Measurements from ENCODE around the gene SUGP2. TPM values are rescaled to one million over a fixed set of nuclear protein-coding genes. Genes with fewer than 3 reads are reported as not detected.

The SUGP2 gene
- total and polyA plus RNA-seq, 9 donors = 47.3 to 82.0 (median 58.8) TPM

DNA sequence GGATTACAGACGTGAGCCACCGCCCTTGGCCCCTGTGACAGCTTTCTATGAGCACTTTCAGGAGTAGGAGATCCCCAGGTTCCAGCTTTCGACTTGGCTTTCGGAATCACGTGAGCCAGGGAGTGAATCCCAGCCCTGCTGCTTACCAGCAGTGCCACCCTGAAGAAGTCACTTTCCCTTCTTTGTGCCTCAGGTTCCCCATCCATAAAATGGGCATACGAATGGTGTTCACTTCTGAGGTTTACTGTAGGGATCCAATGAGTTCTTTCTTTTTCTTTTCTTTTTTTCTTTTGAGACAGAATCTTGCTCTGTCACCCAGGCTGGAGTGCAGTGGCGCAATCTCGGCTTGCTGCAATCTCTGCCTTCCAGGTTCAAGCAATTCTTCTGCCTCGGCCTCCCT, 88.0 kb downstream of the SUGP2 start:
- Histone ChIP-seq H3K27me3 (ENCODE audit: control insufficient read depth, insufficient read depth, low read length) (no peaks in the 10 kb centered on the region), H3K4me1 (ENCODE audit: control insufficient read depth, insufficient read depth, low read length) (peaks cover 4% of the 10 kb centered on the region), H3K4me3 (ENCODE audit: low read length) (no peak overlapping the region), H3K9me3 (replicated peaks; ENCODE audit: control insufficient read depth, low read depth, low read length) (no peaks in the 10 kb centered on the region), H3K36me3 (ENCODE audit: control insufficient read depth, insufficient read depth, low read length) (peaks cover 17% of the 10 kb centered on the region), H3K27ac (ENCODE audit: low read length) (no peak overlapping the region)
- 71% methylated on average over 2 of the region's 9 CpGs for WGBS (ENCODE audit: insufficient coverage)
- DNase-seq = no peak

GRCh38 chr19:18943465-18943864, 89.9 kb downstream of the SUGP2 start:
- no peaks in the 10 kb centered on the region for H3K9me3 ChIP-seq (replicated peaks; ENCODE audit: control insufficient read depth, low read depth, low read length)
- no peak overlapping the region for H3K27ac ChIP-seq (ENCODE audit: low read length)
- no peak for DNase-seq
- peaks cover 17% of the 10 kb centered on the region for H3K36me3 ChIP-seq (ENCODE audit: control insufficient read depth, insufficient read depth, low read length)
- H3K4me3 ChIP-seq (ENCODE audit: low read length) = no peak overlapping the region
- peaks cover 16% of the 10 kb centered on the region for H3K4me1 ChIP-seq (ENCODE audit: control insufficient read depth, insufficient read depth, low read length)
- WGBS (ENCODE audit: insufficient coverage) = 69% methylated on average over 2 of the region's 4 CpGs
- H3K27me3 ChIP-seq (ENCODE audit: control insufficient read depth, insufficient read depth, low read length) = no peaks in the 10 kb centered on the region

GRCh38 chr19:18942692-18943091, 90.6 kb downstream of the SUGP2 start:
- H3K4me3 ChIP-seq (ENCODE audit: low read length) = no peak overlapping the region
- no peaks in the 10 kb centered on the region for H3K27me3 ChIP-seq (ENCODE audit: control insufficient read depth, insufficient read depth, low read length)
- H3K36me3 ChIP-seq (ENCODE audit: control insufficient read depth, insufficient read depth, low read length) = peaks cover 24% of the 10 kb centered on the region
- H3K27ac ChIP-seq (ENCODE audit: low read length) = no peak overlapping the region
- H3K4me1 ChIP-seq (ENCODE audit: control insufficient read depth, insufficient read depth, low read length) = peaks cover 16% of the 10 kb centered on the region
- 81% methylated on average over 5 of the region's 6 CpGs for WGBS (ENCODE audit: insufficient coverage)
- no peaks in the 10 kb centered on the region for H3K9me3 ChIP-seq (replicated peaks; ENCODE audit: control insufficient read depth, low read depth, low read length)
- no peak for DNase-seq

DNA sequence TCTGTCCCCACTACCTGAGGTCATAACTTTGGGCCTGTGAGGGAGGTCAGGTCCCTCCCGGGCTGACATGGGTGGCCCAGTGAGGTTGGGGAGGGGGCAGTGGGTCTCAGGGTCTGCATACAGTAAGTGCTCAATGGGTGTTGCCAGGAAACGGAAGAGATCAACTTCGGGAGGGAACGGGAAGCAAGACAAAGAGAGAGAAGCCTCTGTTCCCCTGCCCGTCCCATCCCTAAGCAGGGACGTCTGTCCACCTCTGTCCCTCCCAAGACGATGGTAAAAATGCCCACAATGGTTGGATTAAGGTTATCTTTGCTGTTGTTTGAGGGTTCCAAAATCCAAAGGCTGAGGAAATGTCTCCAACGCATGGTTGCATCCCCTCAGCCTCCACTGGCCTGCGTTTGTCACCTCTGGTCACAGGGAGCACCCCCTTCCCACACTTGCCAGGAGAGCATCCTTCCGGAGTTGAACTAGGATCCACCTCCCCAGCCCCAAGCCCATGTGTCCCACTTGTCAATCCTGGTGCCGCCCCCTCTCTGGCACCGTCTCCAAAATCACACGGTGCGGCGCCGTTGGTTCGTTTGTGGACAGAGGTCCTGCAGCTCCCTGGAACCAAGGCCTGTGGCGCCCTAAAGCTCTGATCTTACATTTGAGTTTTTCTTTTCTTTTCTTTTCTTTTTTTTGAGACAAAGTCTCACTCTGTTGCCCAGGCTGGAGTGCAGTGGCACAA, 91.5 kb downstream of the SUGP2 start:
- DNase-seq = peak; percentile 48
- 38% methylated on average over 11 of the region's 18 CpGs for WGBS (ENCODE audit: insufficient coverage)
- H3K27me3 ChIP-seq (ENCODE audit: control insufficient read depth, insufficient read depth, low read length) = no peaks in the 10 kb centered on the region
- H3K9me3 ChIP-seq (replicated peaks; ENCODE audit: control insufficient read depth, low read depth, low read length) = no peaks in the 10 kb centered on the region
- no peak overlapping the region for H3K27ac ChIP-seq (ENCODE audit: low read length)
- H3K4me3 ChIP-seq (ENCODE audit: low read length) = no peak overlapping the region
- H3K4me1 ChIP-seq (ENCODE audit: control insufficient read depth, insufficient read depth, low read length) = peaks cover 16% of the 10 kb centered on the region
- peaks cover 26% of the 10 kb centered on the region for H3K36me3 ChIP-seq (ENCODE audit: control insufficient read depth, insufficient read depth, low read length)

Other genes with a start within 250 kb of the SUGP2 start
- 13.8 TPM for gene COMP, start 242.2 kb downstream of the SUGP2 start, total RNA-seq
- gene COMP, start 242.2 kb downstream of the SUGP2 start, polyA plus RNA-seq (ENCODE audit: insufficient read depth in 1 of 8, insufficient read length in 8 of 8, low replicate concordance in 1 of 8) = 10 to 100 TPM in 3 of 8 donors, 1 to 10 TPM in 4, under 1 TPM in 1; 0.88 to 96.3 (median 8.3) TPM
- gene UPF1, start 201.6 kb downstream of the SUGP2 start, total RNA-seq = 31.5 TPM
- 10 to 100 TPM; 29.8 to 44.3 (median 41.6) TPM for gene UPF1, start 201.6 kb downstream of the SUGP2 start, polyA plus RNA-seq (ENCODE audit: insufficient read depth in 1 of 8, insufficient read length in 8 of 8, low replicate concordance in 1 of 8)
- 15.3 TPM for gene CERS1, start 137.4 kb downstream of the SUGP2 start, total RNA-seq
- 10 to 100 TPM; 23.7 to 41.2 (median 35.0) TPM for gene CERS1, start 137.4 kb downstream of the SUGP2 start, polyA plus RNA-seq (ENCODE audit: insufficient read depth in 1 of 8, insufficient read length in 8 of 8, low replicate concordance in 1 of 8)
- 115 TPM for gene COPE, start 114.1 kb downstream of the SUGP2 start, total RNA-seq
- 100 to 1,000 TPM in 1 of 8 donors, 10 to 100 TPM in 7; 76.8 to 102 (median 94.1) TPM for gene COPE, start 114.1 kb downstream of the SUGP2 start, polyA plus RNA-seq (ENCODE audit: insufficient read depth in 1 of 8, insufficient read length in 8 of 8, low replicate concordance in 1 of 8)
- gene DDX49, start 113.8 kb downstream of the SUGP2 start, total RNA-seq = 41.3 TPM
- gene DDX49, start 113.8 kb downstream of the SUGP2 start, polyA plus RNA-seq (ENCODE audit: insufficient read depth in 1 of 8, insufficient read length in 8 of 8, low replicate concordance in 1 of 8) = 10 to 100 TPM; 37.6 to 51.5 (median 41.8) TPM
- 66.5 TPM for gene HOMER3, start 92.3 kb downstream of the SUGP2 start, total RNA-seq
- 10 to 100 TPM; 63.6 to 80.8 (median 75.6) TPM for gene HOMER3, start 92.3 kb downstream of the SUGP2 start, polyA plus RNA-seq (ENCODE audit: insufficient read depth in 1 of 8, insufficient read length in 8 of 8, low replicate concordance in 1 of 8)
- gene ARMC6, start 86 bp upstream of the SUGP2 start, total RNA-seq = 20.9 TPM
- 10 to 100 TPM; 25.2 to 31.9 (median 30.0) TPM for gene ARMC6, start 86 bp upstream of the SUGP2 start, polyA plus RNA-seq (ENCODE audit: insufficient read depth in 1 of 8, insufficient read length in 8 of 8, low replicate concordance in 1 of 8)
- 5.9 TPM for gene SLC25A42, start 30.5 kb upstream of the SUGP2 start, total RNA-seq
- gene SLC25A42, start 30.5 kb upstream of the SUGP2 start, polyA plus RNA-seq (ENCODE audit: insufficient read depth in 1 of 8, insufficient read length in 8 of 8, low replicate concordance in 1 of 8) = 10 to 100 TPM in 4 of 8 donors, 1 to 10 TPM in 4; 8.7 to 12.2 (median 9.9) TPM
- gene TMEM161A, start 105.0 kb upstream of the SUGP2 start, total RNA-seq = 18.5 TPM
- gene TMEM161A, start 105.0 kb upstream of the SUGP2 start, polyA plus RNA-seq (ENCODE audit: insufficient read depth in 1 of 8, insufficient read length in 8 of 8, low replicate concordance in 1 of 8) = 10 to 100 TPM; 18.5 to 36.4 (median 24.5) TPM
- gene MEF2B, start 136.7 kb upstream of the SUGP2 start, total RNA-seq = 0.98 TPM
- gene MEF2B, start 136.7 kb upstream of the SUGP2 start, polyA plus RNA-seq (ENCODE audit: insufficient read depth in 1 of 8, insufficient read length in 8 of 8, low replicate concordance in 1 of 8) = 1 to 10 TPM in 6 of 8 donors, under 1 TPM in 2; 0.33 to 3.7 (median 1.4) TPM
- gene BORCS8, start 158.6 kb upstream of the SUGP2 start, total RNA-seq = 7.8 TPM
- 10 to 100 TPM; 10.9 to 16.6 (median 12.9) TPM for gene BORCS8, start 158.6 kb upstream of the SUGP2 start, polyA plus RNA-seq (ENCODE audit: insufficient read depth in 1 of 8, insufficient read length in 8 of 8, low replicate concordance in 1 of 8)
- 125 TPM for gene RFXANK, start 158.7 kb upstream of the SUGP2 start, total RNA-seq
- gene RFXANK, start 158.7 kb upstream of the SUGP2 start, polyA plus RNA-seq (ENCODE audit: insufficient read depth in 1 of 8, insufficient read length in 8 of 8, low replicate concordance in 1 of 8) = 10 to 100 TPM; 57.1 to 84.2 (median 71.0) TPM
- gene NR2C2AP, start 169.9 kb upstream of the SUGP2 start, total RNA-seq = 11.8 TPM
- 10 to 100 TPM in 5 of 8 donors, 1 to 10 TPM in 3; 7.5 to 13.1 (median 11.0) TPM for gene NR2C2AP, start 169.9 kb upstream of the SUGP2 start, polyA plus RNA-seq (ENCODE audit: insufficient read depth in 1 of 8, insufficient read length in 8 of 8, low replicate concordance in 1 of 8)
- 0.22 TPM for gene NCAN, start 178.4 kb upstream of the SUGP2 start, total RNA-seq
- gene NCAN, start 178.4 kb upstream of the SUGP2 start, polyA plus RNA-seq (ENCODE audit: insufficient read depth in 1 of 8, insufficient read length in 8 of 8, low replicate concordance in 1 of 8) = under 1 TPM; 0.07 to 0.27 (median 0.09) TPM
- 1.3 TPM for gene TM6SF2, start 239.8 kb upstream of the SUGP2 start, total RNA-seq
- 1 to 10 TPM; 1.8 to 6.7 (median 2.4) TPM for gene TM6SF2, start 239.8 kb upstream of the SUGP2 start, polyA plus RNA-seq (ENCODE audit: insufficient read depth in 1 of 8, insufficient read length in 8 of 8, low replicate concordance in 1 of 8)

Measured in muscle of leg (tissue), 11 donors.